Thoracic aorta (tissue), 2 donors: ENCODE results near the gene RSL1D1. TPM values are rescaled to one million over a fixed set of nuclear protein-coding genes. Genes with fewer than 3 reads are reported as not detected.

Source experiments
- ATAC-seq: fragments of 150-250 bp; one replicate; pipeline ENCODE4 v1.8.0; 2017; ENCODE audit warnings: low read depth; ENCODE audit not compliant: insufficient number of reproducible peaks, low FRiP score
- DNase-seq: peaks from one replicate; pipeline ENCODE4 v3.0.0-alpha.2; 2020; ENCODE audit warnings: low spot score
- H3K27ac ChIP-seq, 2 donors: fragments of 200-600 bp; sonication (generic); 1 replicate in 1 of 2; 2 replicates in 1 of 2; pipeline ENCODE4 v1.5.1; 2016; ENCODE audit warnings: mild to moderate bottlenecking in 2 of 2, moderate library complexity in 2 of 2
- H3K27me3 ChIP-seq: fragments of 200-600 bp; sonication (generic); replicated peaks from 2 replicates; pipeline ENCODE4 v1.6.0; 2016; ENCODE audit warnings: mild to moderate bottlenecking; ENCODE audit not compliant: insufficient read depth
- H3K36me3 ChIP-seq: fragments of 200-600 bp; sonication (generic); one replicate; pipeline ENCODE4 v1.5.1; 2016
- H3K4me1 ChIP-seq, 2 donors: fragments of 200-600 bp; sonication (generic); 1 replicate in 1 of 2; 2 replicates in 1 of 2; pipeline versions ENCODE4 v1.5.1 to v1.6.0; 2016; ENCODE audit warnings: low read depth in 2 of 2, mild to moderate bottlenecking in 1 of 2; ENCODE audit not compliant: control insufficient read depth in 1 of 2
- H3K4me3 ChIP-seq: fragments of 200-600 bp; sonication (generic); 2 replicates; pipeline ENCODE4 v1.5.1; 2016; ENCODE audit warnings: mild to moderate bottlenecking
- H3K9me3 ChIP-seq: fragments of 200-600 bp; sonication (generic); 2 replicates; pipeline ENCODE4 v1.5.1; 2016
- CTCF ChIP-seq: fragments of 200-600 bp; sonication (generic); IDR thresholded peaks from one replicate; pipeline ENCODE4 v1.5.1; 2019; ENCODE audit warnings: antibody characterized with exemption
- total RNA-seq, 2 donors: library from RNA; depleted of rRNA; stranded (reverse); fragments of >200 nt; gene quantifications; one replicate each; pipeline versions ENCODE4 v1.1.0 to v1.2.3, GENCODE V29; 2016

Gene RSL1D1
- total RNA-seq, 2 donors from 2014 or later, result 51.2 to 184 TPM

- DNase-seq, result no peak
- ATAC-seq, result no peak
- Histone ChIP-seq H3K27ac (no peak overlapping the region), H3K4me1 (peaks cover 19 to 24% of the 10 kb centered on the region in 2 donors), H3K36me3 (peaks cover 31% of the 10 kb centered on the region), H3K4me3 (no peak overlapping the region), H3K9me3 (no peaks in the 10 kb centered on the region), H3K27me3 (no peaks in the 10 kb centered on the region)
- TF ChIP-seq CTCF, result no peak
Measured at GRCh38 chr16:11848842-11849241, 2.5 kb downstream of the RSL1D1 start.

- peaks cover 62% of the 10 kb centered on the region for H3K36me3 ChIP-seq
- H3K9me3 ChIP-seq, result no peaks in the 10 kb centered on the region
- no peak overlapping the region for H3K4me3 ChIP-seq
- DNase-seq (no peak), ATAC-seq (no peak)
- TF ChIP-seq CTCF, result no peak
- no peaks in the 10 kb centered on the region for H3K27me3 ChIP-seq
- no peak overlapping the region for H3K27ac ChIP-seq
- no peaks in the 10 kb centered on the region for H3K4me1 ChIP-seq
Measured at GRCh38 chr16:11844499-11844898, 6.8 kb downstream of the RSL1D1 start.

GRCh38 chr16:11843861-11844260 lies 7.5 kb downstream of the RSL1D1 start:
- H3K27ac ChIP-seq, result no peak overlapping the region
- H3K4me1 ChIP-seq, result no peaks in the 10 kb centered on the region
- H3K27me3 ChIP-seq, result no peaks in the 10 kb centered on the region
- H3K36me3 ChIP-seq, result peaks cover 66% of the 10 kb centered on the region
- H3K4me3 ChIP-seq, result no peak overlapping the region
- DNase-seq (no peak), ATAC-seq (no peak)
- no peak for TF ChIP-seq CTCF
- H3K9me3 ChIP-seq, result no peaks in the 10 kb centered on the region

- H3K9me3 ChIP-seq, result no peaks in the 10 kb centered on the region
- TF ChIP-seq CTCF, result no peak
- H3K27ac ChIP-seq, result no peak overlapping the region
- no peak for DNase-seq
- no peak for ATAC-seq
- no peaks in the 10 kb centered on the region for H3K27me3 ChIP-seq
- H3K4me1 ChIP-seq, result no peaks in the 10 kb centered on the region
- peaks cover 73% of the 10 kb centered on the region for H3K36me3 ChIP-seq
- H3K4me3 ChIP-seq, result no peak overlapping the region
Measured at GRCh38 chr16:11843206-11843605, 8.1 kb downstream of the RSL1D1 start.

- Histone ChIP-seq H3K4me3 (no peak overlapping the region), H3K9me3 (no peaks in the 10 kb centered on the region), H3K4me1 (peaks cover 4 to 10% of the 10 kb centered on the region in 2 donors), H3K27me3 (no peaks in the 10 kb centered on the region), H3K36me3 (peaks cover 70% of the 10 kb centered on the region), H3K27ac (no peak overlapping the region)
- DNase-seq, result no peak
- no peak for ATAC-seq
- TF ChIP-seq CTCF, result no peak
Measured at GRCh38 chr16:11841026-11841425, 10.3 kb downstream of the RSL1D1 start.
